ENCODE measurements around the gene PSMD7.
"Not testable (repeated sequence)": the region's sequence is repeated elsewhere in the genome, so short reads cannot be mapped to it uniquely, and the experiment has no call there.

The PSMD7 gene

GRCh38 chr16:74297145-74297665, 591 bp downstream of the PSMD7 start:
- peak in 1 of 2 donors; percentile 1 for DNase-seq (ENCODE audit: low read depth in 2 of 2)

GRCh38 chr16:74298104-74298503, 1.5 kb downstream of the PSMD7 start:
- DNase-seq (ENCODE audit: low read depth in 2 of 2): no peak

- no peak for DNase-seq (ENCODE audit: low read depth in 2 of 2)
Observed at GRCh38 chr16:74302341-74302740, 5.7 kb downstream of the PSMD7 start.

GRCh38 chr16:74304164-74304834, 7.7 kb downstream of the PSMD7 start:
- no peak for DNase-seq (ENCODE audit: low read depth in 2 of 2)

GRCh38 chr16:74304835-74305176, 8.2 kb downstream of the PSMD7 start:
- DNase-seq (ENCODE audit: low read depth in 2 of 2): no peak

GRCh38 chr16:74305281-74305680, 8.7 kb downstream of the PSMD7 start:
- DNase-seq (ENCODE audit: low read depth in 2 of 2): no peak

- no peak for DNase-seq (ENCODE audit: low read depth in 2 of 2)
Observed at GRCh38 chr16:74305978-74306784, 9.6 kb downstream of the PSMD7 start.

GRCh38 chr16:74307383-74307782, 10.8 kb downstream of the PSMD7 start:
- DNase-seq (ENCODE audit: low read depth in 2 of 2): no peak

GRCh38 chr16:74309789-74310781, 13.5 kb downstream of the PSMD7 start:
- no peak for DNase-seq (ENCODE audit: low read depth in 2 of 2)

- no peak for DNase-seq (ENCODE audit: low read depth in 2 of 2)
Observed at GRCh38 chr16:74315059-74315458, 18.4 kb downstream of the PSMD7 start.

GRCh38 chr16:74320707-74321106, 24.1 kb downstream of the PSMD7 start:
- DNase-seq (ENCODE audit: low read depth in 2 of 2): no peak

- DNase-seq (ENCODE audit: low read depth in 2 of 2): no peak
Observed at GRCh38 chr16:74321356-74321755, 24.7 kb downstream of the PSMD7 start.

GRCh38 chr16:74322301-74322710, 25.7 kb downstream of the PSMD7 start:
- no peak for DNase-seq (ENCODE audit: low read depth in 2 of 2)

- DNase-seq (ENCODE audit: low read depth in 2 of 2): not testable (repeated sequence)
Observed at GRCh38 chr16:74324777-74325176, 28.2 kb downstream of the PSMD7 start.

- DNase-seq (ENCODE audit: low read depth in 2 of 2): no peak
Observed at GRCh38 chr16:74325641-74326040, 29.0 kb downstream of the PSMD7 start.

GRCh38 chr16:74328346-74328745, 31.7 kb downstream of the PSMD7 start:
- DNase-seq (ENCODE audit: low read depth in 2 of 2): not testable (repeated sequence)

- not testable (repeated sequence) for DNase-seq (ENCODE audit: low read depth in 2 of 2)
Observed at GRCh38 chr16:74332469-74332868, 35.9 kb downstream of the PSMD7 start.

GRCh38 chr16:74337506-74337905, 40.9 kb downstream of the PSMD7 start:
- DNase-seq (ENCODE audit: low read depth in 2 of 2): not testable (repeated sequence)

GRCh38 chr16:74339226-74339625, 42.6 kb downstream of the PSMD7 start:
- not testable (repeated sequence) for DNase-seq (ENCODE audit: low read depth in 2 of 2)

GRCh38 chr16:74353038-74353437, 56.4 kb downstream of the PSMD7 start:
- not testable (repeated sequence) for DNase-seq (ENCODE audit: low read depth in 2 of 2)
